ENCODE results near the gene TRPM3.

- no peak for TF ChIP-seq POLR2AphosphoS5 (IDR thresholded peaks at IDR 0.05; ENCODE audit: low read depth, low read length)
- TF ChIP-seq, protein P1, sequence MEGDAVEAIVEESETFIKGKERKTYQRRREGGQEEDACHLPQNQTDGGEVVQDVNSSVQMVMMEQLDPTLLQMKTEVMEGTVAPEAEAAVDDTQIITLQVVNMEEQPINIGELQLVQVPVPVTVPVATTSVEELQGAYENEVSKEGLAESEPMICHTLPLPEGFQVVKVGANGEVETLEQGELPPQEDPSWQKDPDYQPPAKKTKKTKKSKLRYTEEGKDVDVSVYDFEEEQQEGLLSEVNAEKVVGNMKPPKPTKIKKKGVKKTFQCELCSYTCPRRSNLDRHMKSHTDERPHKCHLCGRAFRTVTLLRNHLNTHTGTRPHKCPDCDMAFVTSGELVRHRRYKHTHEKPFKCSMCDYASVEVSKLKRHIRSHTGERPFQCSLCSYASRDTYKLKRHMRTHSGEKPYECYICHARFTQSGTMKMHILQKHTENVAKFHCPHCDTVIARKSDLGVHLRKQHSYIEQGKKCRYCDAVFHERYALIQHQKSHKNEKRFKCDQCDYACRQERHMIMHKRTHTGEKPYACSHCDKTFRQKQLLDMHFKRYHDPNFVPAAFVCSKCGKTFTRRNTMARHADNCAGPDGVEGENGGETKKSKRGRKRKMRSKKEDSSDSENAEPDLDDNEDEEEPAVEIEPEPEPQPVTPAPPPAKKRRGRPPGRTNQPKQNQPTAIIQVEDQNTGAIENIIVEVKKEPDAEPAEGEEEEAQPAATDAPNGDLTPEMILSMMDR (IDR thresholded peaks at IDR 0.05): no peak
These were observed 167.3 kb downstream of the TRPM3 start for GRCh38 chr9:70954126-70954525.

Measured in Panc1 (cell line).